GM21526 (cell line): ENCODE data around the gene RSPRY1.
"Not testable (repeated sequence)": the region's sequence is repeated elsewhere in the genome, so short reads cannot be mapped to it uniquely, and the experiment has no call there.

Source experiments
- ATAC-seq: cut with Tn5 transposase; IDR thresholded peaks from one replicate; pipeline ENCODE4 v1.9.1; 2021; ENCODE audit warnings: moderate library complexity; ENCODE audit not compliant: unreplicated experiment, low FRiP score

RSPRY1 gene

GRCh38 chr16:57252148-57252721, 66.1 kb downstream of the RSPRY1 start:
- ATAC-seq: no peak

GRCh38 chr16:57253466-57253865, 67.3 kb downstream of the RSPRY1 start:
- ATAC-seq: no peak

- no peak for ATAC-seq
These were observed 69.7 kb downstream of the RSPRY1 start for GRCh38 chr16:57255686-57256415.

- ATAC-seq: no peak
These were observed 70.7 kb downstream of the RSPRY1 start for GRCh38 chr16:57256601-57257395.

- no peak for ATAC-seq
These were observed 71.4 kb downstream of the RSPRY1 start for GRCh38 chr16:57257455-57258070.

GRCh38 chr16:57258226-57258909, 72.2 kb downstream of the RSPRY1 start:
- ATAC-seq: no peak

GRCh38 chr16:57258910-57259475, 72.9 kb downstream of the RSPRY1 start:
- no peak for ATAC-seq

GRCh38 chr16:57260294-57260929, 74.3 kb downstream of the RSPRY1 start:
- ATAC-seq: no peak

GRCh38 chr16:57261806-57262205, 75.7 kb downstream of the RSPRY1 start:
- no peak for ATAC-seq

- ATAC-seq: no peak
These were observed 76.9 kb downstream of the RSPRY1 start for GRCh38 chr16:57262841-57263540.

- ATAC-seq: no peak
These were observed 77.6 kb downstream of the RSPRY1 start for GRCh38 chr16:57263541-57264351.

GRCh38 chr16:57264381-57264780, 78.3 kb downstream of the RSPRY1 start:
- no peak for ATAC-seq

GRCh38 chr16:57264950-57265371, 78.8 kb downstream of the RSPRY1 start:
- no peak for ATAC-seq

- no peak for ATAC-seq
These were observed 79.9 kb downstream of the RSPRY1 start for GRCh38 chr16:57265850-57266530.

GRCh38 chr16:57266531-57267260, 80.6 kb downstream of the RSPRY1 start:
- no peak for ATAC-seq

GRCh38 chr16:57267343-57267742, 81.2 kb downstream of the RSPRY1 start:
- ATAC-seq: not testable (repeated sequence)
